PC-3 (cell line): ENCODE results near the gene HNMT. TPM values are rescaled to one million over a fixed set of nuclear protein-coding genes. Genes with fewer than 3 reads are reported as not detected.

Experiments
- ATAC-seq: fragments of 200-7000 bp; cut with Tn5 transposase; 2 replicates; pipeline ENCODE4 v1.9.1; 2020; ENCODE audit warnings: mild to moderate bottlenecking, moderate library complexity
- BruUV-seq: library from RNA; stranded (reverse); fragments of 400-500 nt; replicated peaks from 2 replicates; lab custom pipeline; 2021; lab: Mats Ljungman, UMichigan
- CTCF ChIA-PET: fragments of 300-600 bp; sonication (Branson Sonifier 250); formaldehyde crosslinking; loops from one replicate; lab custom pipeline; 2022; ENCODE audit warnings: antibody characterized with exemption; lab: Charles Lee
- POLR2A ChIA-PET: fragments of 300-600 bp; sonication (Branson Sonifier 250); formaldehyde crosslinking; loops from one replicate; lab custom pipeline; 2022; ENCODE audit warnings: antibody characterized with exemption; ENCODE audit not compliant: unreplicated experiment; lab: Charles Lee
- DNase-seq: peaks from one replicate; pipeline ENCODE4 v3.0.0-alpha.2; 2015
- H2AFZ ChIP-seq: fragments of 300-600 bp; sonication (generic); 2 replicates; pipeline ENCODE4 v1.6.0; 2016; ENCODE audit warnings: antibody characterized with exemption, low read length
- H3F3A ChIP-seq: fragments of 300-600 bp; sonication (generic); one replicate; pipeline ENCODE4 v1.6.0; 2017; ENCODE audit warnings: antibody characterized with exemption, low read length, control low read depth, mild to moderate bottlenecking; ENCODE audit not compliant: unreplicated experiment
- H3K27ac ChIP-seq: fragments of 300-600 bp; sonication (generic); 2 replicates; pipeline ENCODE4 v1.5.1; 2016; ENCODE audit warnings: mild to moderate bottlenecking, low read length
- H3K27me3 ChIP-seq: fragments of 300-600 bp; sonication (generic); 2 replicates; pipeline ENCODE4 v1.6.1; 2016; ENCODE audit warnings: low read length, mixed read lengths
- H3K36me3 ChIP-seq: fragments of 300-600 bp; sonication (generic); 2 replicates; pipeline ENCODE4 v1.6.1; 2016; ENCODE audit warnings: low read depth, mixed run types, low read length, mixed read lengths
- H3K4me1 ChIP-seq: fragments of 300-600 bp; sonication (generic); 2 replicates; pipeline ENCODE4 v1.5.1; 2016; ENCODE audit warnings: low read length; ENCODE audit not compliant: insufficient read depth
- H3K4me2 ChIP-seq: fragments of 300-600 bp; sonication (generic); 2 replicates; pipeline ENCODE4 v1.6.0; 2016; ENCODE audit warnings: low read length
- H3K4me3 ChIP-seq: fragments of 300-600 bp; sonication (generic); 2 replicates; pipeline ENCODE4 v1.5.1; 2016; ENCODE audit warnings: mild to moderate bottlenecking, low read length, mixed read lengths
- H3K79me2 ChIP-seq: fragments of 300-600 bp; sonication (generic); 2 replicates; pipeline ENCODE4 v1.6.1; 2017; ENCODE audit warnings: low read length, mixed read lengths
- H3K9ac ChIP-seq: fragments of 300-600 bp; sonication (generic); 2 replicates; pipeline ENCODE4 v1.6.0; 2016; ENCODE audit warnings: mild to moderate bottlenecking, low read length
- H3K9me2 ChIP-seq: fragments of 300-600 bp; sonication (generic); replicated peaks from 2 replicates; pipeline ENCODE4 v1.6.1; 2016; ENCODE audit warnings: mixed run types, low read length, mixed read lengths
- H3K9me3 ChIP-seq: fragments of 300-600 bp; sonication (generic); 2 replicates; pipeline ENCODE4 v1.6.1; 2016; ENCODE audit warnings: low read length, mixed read lengths
- H4K20me1 ChIP-seq: fragments of 300-600 bp; sonication (generic); 2 replicates; pipeline ENCODE4 v1.6.1; 2016; ENCODE audit warnings: low read length, mixed read lengths
- EZH2 ChIP-seq: fragments of 300-600 bp; sonication (generic); IDR thresholded peaks from one replicate; pipeline ENCODE4 v1.6.1; 2017; ENCODE audit warnings: antibody characterized with exemption, mild to moderate bottlenecking, low read length; ENCODE audit not compliant: unreplicated experiment
- EZH2phosphoT487 ChIP-seq: fragments of 300-600 bp; sonication (generic); IDR thresholded peaks from 2 replicates; pipeline ENCODE4 v1.6.1; 2018; ENCODE audit warnings: mild to moderate bottlenecking, antibody characterized with exemption, low read length, borderline replicate concordance
- intact Hi-C: fragments of 100-400 bp; cut with micrococcal nuclease; formaldehyde crosslinking; loops from 2 replicates; pipeline ENCODE4 v1.9.0; 2023
- total RNA-seq: library from RNA; depleted of rRNA; stranded (reverse); fragments of >200 nt; gene quantifications from 2 replicates; pipeline ENCODE4 v1.2.3, GENCODE V29; 2014
- TF ChIP-seq, protein P1 (sequence below): fragments of 300-600 bp; sonication (generic); conservative IDR thresholded peaks from 2 replicates; pipeline ENCODE4 v1.5.1; 2017; ENCODE audit warnings: antibody characterized with exemption, low read depth, mild to moderate bottlenecking, low read length

The HNMT gene
- total RNA-seq, 1 experiment from 2014 or later = 7.1 TPM

DNA sequence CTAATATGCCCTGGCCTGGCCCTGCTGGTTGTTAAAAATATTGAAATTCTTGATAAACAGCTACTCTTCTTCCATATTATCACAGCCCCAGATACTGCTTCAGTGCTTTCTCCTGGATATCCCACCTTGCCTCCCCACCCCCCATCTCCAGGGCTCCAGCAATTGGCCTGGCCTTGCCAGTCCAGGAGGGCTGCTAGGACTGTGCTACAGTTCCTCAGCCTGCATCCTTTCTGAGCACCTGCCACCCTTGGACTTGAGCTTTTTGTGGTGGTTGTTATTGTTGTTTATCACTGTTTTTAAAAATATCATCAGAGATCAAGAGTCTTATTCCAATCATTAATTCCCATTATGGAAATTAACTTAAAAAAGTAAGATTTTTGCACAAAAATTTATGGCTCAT lies 13.5 kb downstream of the HNMT start:
- Histone ChIP-seq H3K27ac (no peak overlapping the region), H4K20me1 (no peaks in the 10 kb centered on the region), H3K36me3 (no peaks in the 10 kb centered on the region), H3K9me3 (no peaks in the 10 kb centered on the region), H3K27me3 (no peaks in the 10 kb centered on the region), H3K4me3 (no peak overlapping the region), H2AFZ (no peak overlapping the region), H3K79me2 (no peaks in the 10 kb centered on the region), H3K9ac (no peak overlapping the region), H3K9me2 (no peaks in the 10 kb centered on the region), H3K4me1 (peaks cover 25% of the 10 kb centered on the region), H3K4me2 (no peak overlapping the region), H3F3A (no peaks in the 10 kb centered on the region)
- no peak for ATAC-seq
- POLR2A ChIA-PET = interaction anchor here (0.6 kb wide), 1 partner anchor 231 kb away, joined by 3 read pairs; no protein-coding TSS in a partner anchor
- no TSS peak for BruUV-seq
- TF ChIP-seq, protein P1, sequence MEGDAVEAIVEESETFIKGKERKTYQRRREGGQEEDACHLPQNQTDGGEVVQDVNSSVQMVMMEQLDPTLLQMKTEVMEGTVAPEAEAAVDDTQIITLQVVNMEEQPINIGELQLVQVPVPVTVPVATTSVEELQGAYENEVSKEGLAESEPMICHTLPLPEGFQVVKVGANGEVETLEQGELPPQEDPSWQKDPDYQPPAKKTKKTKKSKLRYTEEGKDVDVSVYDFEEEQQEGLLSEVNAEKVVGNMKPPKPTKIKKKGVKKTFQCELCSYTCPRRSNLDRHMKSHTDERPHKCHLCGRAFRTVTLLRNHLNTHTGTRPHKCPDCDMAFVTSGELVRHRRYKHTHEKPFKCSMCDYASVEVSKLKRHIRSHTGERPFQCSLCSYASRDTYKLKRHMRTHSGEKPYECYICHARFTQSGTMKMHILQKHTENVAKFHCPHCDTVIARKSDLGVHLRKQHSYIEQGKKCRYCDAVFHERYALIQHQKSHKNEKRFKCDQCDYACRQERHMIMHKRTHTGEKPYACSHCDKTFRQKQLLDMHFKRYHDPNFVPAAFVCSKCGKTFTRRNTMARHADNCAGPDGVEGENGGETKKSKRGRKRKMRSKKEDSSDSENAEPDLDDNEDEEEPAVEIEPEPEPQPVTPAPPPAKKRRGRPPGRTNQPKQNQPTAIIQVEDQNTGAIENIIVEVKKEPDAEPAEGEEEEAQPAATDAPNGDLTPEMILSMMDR = no peak
- no peak for TF ChIP-seq EZH2
- TF ChIP-seq EZH2phosphoT487 = no peak
- CTCF ChIA-PET = no interaction called here
- no peak for DNase-seq
- intact Hi-C loops = no loop called here

DNA sequence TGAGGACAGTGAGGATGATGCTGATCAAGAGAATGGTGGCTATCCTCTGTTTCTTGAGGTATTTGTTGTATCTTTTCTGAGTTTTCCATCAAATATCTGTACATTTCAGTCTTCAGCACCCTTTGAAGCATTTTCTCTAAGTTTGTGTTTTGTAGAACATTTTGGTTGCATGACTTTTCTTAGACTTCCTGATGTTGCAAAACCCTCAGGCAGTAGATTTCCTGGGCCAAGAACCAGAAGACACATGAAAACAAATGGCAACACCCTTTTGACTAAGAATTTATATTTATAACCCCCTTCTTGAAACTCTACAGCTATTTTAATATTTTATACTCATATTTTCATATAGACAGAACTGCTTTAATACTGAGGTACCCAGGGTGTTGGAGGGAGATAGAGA lies 16.2 kb downstream of the HNMT start:
- CTCF ChIA-PET = no interaction called here
- POLR2A ChIA-PET = no interaction called here

DNA sequence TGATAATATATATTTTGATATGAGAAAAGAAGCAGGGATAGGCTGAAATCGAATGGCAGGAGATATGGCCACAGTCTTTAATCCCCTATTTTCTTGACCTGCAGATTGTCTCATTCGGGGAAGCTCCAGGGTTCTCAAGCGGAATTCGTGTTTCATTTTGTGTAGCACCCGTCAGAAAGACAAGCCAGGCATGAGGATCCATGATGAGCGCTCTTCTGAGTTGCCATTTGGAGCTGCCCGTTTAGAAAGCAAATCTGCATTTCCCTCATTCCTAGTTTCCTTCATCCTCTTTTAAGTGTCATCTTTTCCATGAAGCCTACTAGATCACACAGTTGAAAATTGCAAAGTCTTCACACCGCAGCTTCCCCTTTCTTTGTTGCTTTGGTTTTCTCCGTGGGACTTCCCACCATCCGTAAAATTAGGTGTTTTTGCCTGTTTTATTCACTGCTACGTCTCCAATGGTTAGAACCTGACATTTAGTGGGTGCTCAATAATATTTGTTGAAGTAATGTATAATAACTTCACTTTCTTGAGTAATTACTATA lies 16.9 kb downstream of the HNMT start:
- Histone ChIP-seq H3K27ac (no peak overlapping the region), H3K4me1 (peaks cover 11% of the 10 kb centered on the region), H3K9ac (no peak overlapping the region), H2AFZ (no peak overlapping the region), H4K20me1 (no peaks in the 10 kb centered on the region), H3K36me3 (no peaks in the 10 kb centered on the region), H3K9me2 (no peaks in the 10 kb centered on the region), H3K9me3 (no peaks in the 10 kb centered on the region), H3K4me3 (no peak overlapping the region), H3F3A (no peaks in the 10 kb centered on the region), H3K79me2 (no peaks in the 10 kb centered on the region), H3K27me3 (no peaks in the 10 kb centered on the region), H3K4me2 (no peak overlapping the region)
- TF ChIP-seq, protein P1 = no peak
- TF ChIP-seq EZH2 (no peak), EZH2phosphoT487 (no peak)
- no peak for ATAC-seq
- ChIA-PET CTCF (no interaction called here), POLR2A (interaction anchor here (0.7 kb wide), 1 partner anchor 129 kb away, joined by 4 read pairs; no protein-coding TSS in a partner anchor)
- intact Hi-C loops = no loop called here
- no peak for DNase-seq
- no TSS peak for BruUV-seq

More for the DNA sequence above, 16.2 kb downstream of the HNMT start:
- no peaks in the 10 kb centered on the region for H3F3A ChIP-seq
- no peaks in the 10 kb centered on the region for H3K79me2 ChIP-seq
- H3K27ac ChIP-seq = no peak overlapping the region
- H3K4me1 ChIP-seq = peaks cover 18% of the 10 kb centered on the region
- no peak for ATAC-seq
- H2AFZ ChIP-seq = no peak overlapping the region
- no peaks in the 10 kb centered on the region for H3K27me3 ChIP-seq
- no peaks in the 10 kb centered on the region for H3K36me3 ChIP-seq
- H3K9ac ChIP-seq = no peak overlapping the region
- BruUV-seq = no TSS peak
- intact Hi-C loops = no loop called here
- H3K9me3 ChIP-seq = no peaks in the 10 kb centered on the region
- no peak for DNase-seq
- H3K4me3 ChIP-seq = no peak overlapping the region
- no peaks in the 10 kb centered on the region for H3K9me2 ChIP-seq
- no peaks in the 10 kb centered on the region for H4K20me1 ChIP-seq
- no peak overlapping the region for H3K4me2 ChIP-seq
- TF ChIP-seq EZH2 (no peak), EZH2phosphoT487 (no peak)
- TF ChIP-seq, protein P1 = no peak
